ENCODE measurements around the gene WWOX.

The WWOX gene

GRCh38 chr16:79124016-79124756 is 1024.7 kb downstream of the WWOX start:
- no peak for DNase-seq (ENCODE audit: low read depth, low spot score)

GRCh38 chr16:79127766-79128165 is 1028.3 kb downstream of the WWOX start:
- no peak for DNase-seq (ENCODE audit: low read depth, low spot score)

- no peak for DNase-seq (ENCODE audit: low read depth, low spot score)
Measured at GRCh38 chr16:79128706-79129105, 1029.3 kb downstream of the WWOX start.

- DNase-seq (ENCODE audit: low read depth, low spot score), result no peak
Measured at GRCh38 chr16:79130616-79131015, 1031.2 kb downstream of the WWOX start.

- no peak for DNase-seq (ENCODE audit: low read depth, low spot score)
Measured at GRCh38 chr16:79131321-79132075, 1032.0 kb downstream of the WWOX start.

GRCh38 chr16:79132701-79133100 is 1033.2 kb downstream of the WWOX start:
- DNase-seq (ENCODE audit: low read depth, low spot score), result no peak

GRCh38 chr16:79134300-79134699 is 1034.8 kb downstream of the WWOX start:
- DNase-seq (ENCODE audit: low read depth, low spot score), result no peak

GRCh38 chr16:79136955-79137354 is 1037.5 kb downstream of the WWOX start:
- no peak for DNase-seq (ENCODE audit: low read depth, low spot score)

- DNase-seq (ENCODE audit: low read depth, low spot score), result no peak
Measured at GRCh38 chr16:79137426-79137939, 1038.0 kb downstream of the WWOX start.

GRCh38 chr16:79139799-79140198 is 1040.3 kb downstream of the WWOX start:
- no peak for DNase-seq (ENCODE audit: low read depth, low spot score)

- DNase-seq (ENCODE audit: low read depth, low spot score), result no peak
Measured at GRCh38 chr16:79143026-79143425, 1043.6 kb downstream of the WWOX start.

GRCh38 chr16:79150151-79150550 is 1050.7 kb downstream of the WWOX start:
- no peak for DNase-seq (ENCODE audit: low read depth, low spot score)

- DNase-seq (ENCODE audit: low read depth, low spot score), result no peak
Measured at GRCh38 chr16:79150632-79151310, 1051.3 kb downstream of the WWOX start.

GRCh38 chr16:79154086-79154485 is 1054.6 kb downstream of the WWOX start:
- DNase-seq (ENCODE audit: low read depth, low spot score), result no peak

- no peak for DNase-seq (ENCODE audit: low read depth, low spot score)
Measured at GRCh38 chr16:79155471-79155870, 1056.0 kb downstream of the WWOX start.

GRCh38 chr16:79155904-79156303 is 1056.5 kb downstream of the WWOX start:
- no peak for DNase-seq (ENCODE audit: low read depth, low spot score)

- DNase-seq (ENCODE audit: low read depth, low spot score), result no peak
Measured at GRCh38 chr16:79156761-79157160, 1057.3 kb downstream of the WWOX start.

- no peak for DNase-seq (ENCODE audit: low read depth, low spot score)
Measured at GRCh38 chr16:79158337-79158736, 1058.9 kb downstream of the WWOX start.

GRCh38 chr16:79159261-79160049 is 1060.0 kb downstream of the WWOX start:
- DNase-seq (ENCODE audit: low read depth, low spot score), result no peak

GRCh38 chr16:79162977-79163376 is 1063.5 kb downstream of the WWOX start:
- DNase-seq (ENCODE audit: low read depth, low spot score), result no peak

GRCh38 chr16:79163691-79164387 is 1064.4 kb downstream of the WWOX start:
- DNase-seq (ENCODE audit: low read depth, low spot score), result no peak
